IPS DF 6.9 (cell line): ENCODE results near the gene SLFNL1.

Experiments used
- DNase-seq: peaks from one replicate; pipeline ENCODE4 v3.0.0-alpha.2; 2013; ENCODE audit warnings: low read depth, low spot score
- H3K27ac ChIP-seq: one replicate; pipeline ENCODE4 v1.5.1; 2013; ENCODE audit warnings: low read length, control low read depth
- H3K27me3 ChIP-seq: 2 replicates; pipeline ENCODE4 v1.6.1; 2013; ENCODE audit warnings: mild to moderate bottlenecking, low read length; ENCODE audit not compliant: control insufficient read depth, insufficient read depth
- H3K36me3 ChIP-seq: 2 replicates; pipeline ENCODE4 v1.6.1; 2013; ENCODE audit warnings: low read length; ENCODE audit not compliant: control insufficient read depth, insufficient read depth
- H3K4me1 ChIP-seq: 2 replicates; pipeline ENCODE4 v1.6.1; 2013; ENCODE audit warnings: low read length; ENCODE audit not compliant: control insufficient read depth, insufficient read depth
- H3K4me3 ChIP-seq: 2 replicates; pipeline ENCODE4 v1.5.1; 2013; ENCODE audit warnings: mild to moderate bottlenecking, low read length
- H3K9me3 ChIP-seq: 2 replicates; pipeline ENCODE4 v1.6.1; 2013; ENCODE audit warnings: low read length, inconsistent platforms; ENCODE audit not compliant: control insufficient read depth, insufficient read depth
- WGBS: extraction: QIAGEN DNeasy Blood & Tissue Kit; methylation state at CpG from one replicate; pipeline ENCODE4 v1.1.7; 2013; ENCODE audit warnings: mixed read lengths, missing lambda C conversion rate; ENCODE audit not compliant: insufficient read length, insufficient coverage; 5-methylcytosine and 5-hydroxymethylcytosine counted together

SLFNL1 gene

GRCh38 chr1:40966417-40966816 lies 55.1 kb downstream of the SLFNL1 start:
- DNase-seq = no peak
- Histone ChIP-seq H3K4me1 (no peaks in the 10 kb centered on the region), H3K4me3 (no peak overlapping the region), H3K9me3 (no peaks in the 10 kb centered on the region), H3K36me3 (no peaks in the 10 kb centered on the region), H3K27ac (no peak overlapping the region), H3K27me3 (no peaks in the 10 kb centered on the region)
- no CpG with 5 or more reads among the region's 4 CpGs for WGBS
